K562 (cell line): ENCODE data around the gene WIPF2.

Experiments used
- CTCF ChIP-seq, 3 experiments: IDR thresholded peaks in 2 of 3; conservative IDR thresholded peaks in 1 of 3; 2 replicates each; pipeline ENCODE4 v1.5.1; 2011 to 2012; ENCODE audit warnings: low read length in 3 of 3, mild to moderate bottlenecking in 3 of 3, control low read depth in 2 of 3, improper control_type of control experiment in 1 of 3, inconsistent platforms in 1 of 3, low read depth in 1 of 3, mixed read lengths in 1 of 3, moderate library complexity in 1 of 3; ENCODE audit not compliant: insufficient read depth in 2 of 3
- MAFK ChIP-seq: IDR thresholded peaks from 2 replicates; pipeline ENCODE4 v1.6.1; 2011; ENCODE audit warnings: low read length, improper control_type of control experiment
- MCM2 ChIP-seq: fragments of 450-650 bp; IDR thresholded peaks from 2 replicates; pipeline ENCODE4 v1.6.1; 2017; ENCODE audit warnings: low read depth, mild to moderate bottlenecking
- POLR2A ChIP-seq: fragments of 450-650 bp; conservative IDR thresholded peaks from 2 replicates; pipeline ENCODE4 v1.6.1; 2016
- SMC3 ChIP-seq: conservative IDR thresholded peaks from 2 replicates; pipeline ENCODE4 v1.6.1; 2011; ENCODE audit warnings: low read depth, low read length, improper control_type of control experiment; ENCODE audit not compliant: insufficient read depth
- TAF1 ChIP-seq: IDR thresholded peaks from 2 replicates; pipeline ENCODE4 v1.6.1; 2011; ENCODE audit warnings: mild to moderate bottlenecking, low read length, moderate library complexity; ENCODE audit not compliant: insufficient read depth, control insufficient read depth, severe bottlenecking; ENCODE audit errors: extremely low read depth
- TBL1XR1 ChIP-seq, 2 experiments: IDR thresholded peaks; 2 replicates each; pipeline ENCODE4 v1.6.1; 2012; ENCODE audit warnings: improper control_type of control experiment in 2 of 2, low read length in 2 of 2, mild to moderate bottlenecking in 1 of 2
- TEAD1 ChIP-seq, 2 experiments: fragments of 450-650 bp in 1 of 2; sonication (generic) in 1 of 2; formaldehyde crosslinking; IDR thresholded peaks; 2 replicates each; pipeline versions ENCODE4 v1.4.0 to v1.8.0; 2020 to 2022; ENCODE audit warnings: mild to moderate bottlenecking in 2 of 2, missing genetic modification reagents in 1 of 2
- THAP7 ChIP-seq: fragments of 250-450 bp; sonication (Bioruptor Pico); IDR thresholded peaks from 2 replicates; pipeline ENCODE4 v1.5.0; 2021
- ZBTB8A ChIP-seq: fragments of 450-650 bp; IDR thresholded peaks from 2 replicates; pipeline ENCODE4 v1.6.1; 2018; ENCODE audit warnings: mild to moderate bottlenecking, moderate library complexity; ENCODE audit not compliant: partially characterized antibody
- TF ChIP-seq, protein P1 (sequence below), 2 experiments: fragments of 450-650 bp; IDR thresholded peaks; 2 replicates each; pipeline ENCODE4 v1.6.1; 2016; ENCODE audit warnings: mild to moderate bottlenecking in 2 of 2, borderline replicate concordance in 1 of 2, low read depth in 1 of 2, moderate library complexity in 1 of 2

- TF ChIP-seq ZBTB8A (no peak), CTCF (IDR thresholded peaks at IDR 0.05 in 2 of 3, conservative IDR thresholded peaks at IDR 0.05 in 1 of 3; ENCODE audit: insufficient read depth in 2 of 3, low read depth in 1 of 3, low read length in 3 of 3) (no peak), THAP7 (CRISPR knock-in tag) (no peak), TBL1XR1 (IDR thresholded peaks at IDR 0.05; ENCODE audit: low read length in 2 of 2) (no peak), TEAD1 (CRISPR knock-in tag; IDR thresholded peaks at IDR 0.05) (no peak), POLR2A (no peak), SMC3 (no peak), MAFK (no peak), TAF1 (no peak), MCM2 (no peak)
- TF ChIP-seq, protein P1, sequence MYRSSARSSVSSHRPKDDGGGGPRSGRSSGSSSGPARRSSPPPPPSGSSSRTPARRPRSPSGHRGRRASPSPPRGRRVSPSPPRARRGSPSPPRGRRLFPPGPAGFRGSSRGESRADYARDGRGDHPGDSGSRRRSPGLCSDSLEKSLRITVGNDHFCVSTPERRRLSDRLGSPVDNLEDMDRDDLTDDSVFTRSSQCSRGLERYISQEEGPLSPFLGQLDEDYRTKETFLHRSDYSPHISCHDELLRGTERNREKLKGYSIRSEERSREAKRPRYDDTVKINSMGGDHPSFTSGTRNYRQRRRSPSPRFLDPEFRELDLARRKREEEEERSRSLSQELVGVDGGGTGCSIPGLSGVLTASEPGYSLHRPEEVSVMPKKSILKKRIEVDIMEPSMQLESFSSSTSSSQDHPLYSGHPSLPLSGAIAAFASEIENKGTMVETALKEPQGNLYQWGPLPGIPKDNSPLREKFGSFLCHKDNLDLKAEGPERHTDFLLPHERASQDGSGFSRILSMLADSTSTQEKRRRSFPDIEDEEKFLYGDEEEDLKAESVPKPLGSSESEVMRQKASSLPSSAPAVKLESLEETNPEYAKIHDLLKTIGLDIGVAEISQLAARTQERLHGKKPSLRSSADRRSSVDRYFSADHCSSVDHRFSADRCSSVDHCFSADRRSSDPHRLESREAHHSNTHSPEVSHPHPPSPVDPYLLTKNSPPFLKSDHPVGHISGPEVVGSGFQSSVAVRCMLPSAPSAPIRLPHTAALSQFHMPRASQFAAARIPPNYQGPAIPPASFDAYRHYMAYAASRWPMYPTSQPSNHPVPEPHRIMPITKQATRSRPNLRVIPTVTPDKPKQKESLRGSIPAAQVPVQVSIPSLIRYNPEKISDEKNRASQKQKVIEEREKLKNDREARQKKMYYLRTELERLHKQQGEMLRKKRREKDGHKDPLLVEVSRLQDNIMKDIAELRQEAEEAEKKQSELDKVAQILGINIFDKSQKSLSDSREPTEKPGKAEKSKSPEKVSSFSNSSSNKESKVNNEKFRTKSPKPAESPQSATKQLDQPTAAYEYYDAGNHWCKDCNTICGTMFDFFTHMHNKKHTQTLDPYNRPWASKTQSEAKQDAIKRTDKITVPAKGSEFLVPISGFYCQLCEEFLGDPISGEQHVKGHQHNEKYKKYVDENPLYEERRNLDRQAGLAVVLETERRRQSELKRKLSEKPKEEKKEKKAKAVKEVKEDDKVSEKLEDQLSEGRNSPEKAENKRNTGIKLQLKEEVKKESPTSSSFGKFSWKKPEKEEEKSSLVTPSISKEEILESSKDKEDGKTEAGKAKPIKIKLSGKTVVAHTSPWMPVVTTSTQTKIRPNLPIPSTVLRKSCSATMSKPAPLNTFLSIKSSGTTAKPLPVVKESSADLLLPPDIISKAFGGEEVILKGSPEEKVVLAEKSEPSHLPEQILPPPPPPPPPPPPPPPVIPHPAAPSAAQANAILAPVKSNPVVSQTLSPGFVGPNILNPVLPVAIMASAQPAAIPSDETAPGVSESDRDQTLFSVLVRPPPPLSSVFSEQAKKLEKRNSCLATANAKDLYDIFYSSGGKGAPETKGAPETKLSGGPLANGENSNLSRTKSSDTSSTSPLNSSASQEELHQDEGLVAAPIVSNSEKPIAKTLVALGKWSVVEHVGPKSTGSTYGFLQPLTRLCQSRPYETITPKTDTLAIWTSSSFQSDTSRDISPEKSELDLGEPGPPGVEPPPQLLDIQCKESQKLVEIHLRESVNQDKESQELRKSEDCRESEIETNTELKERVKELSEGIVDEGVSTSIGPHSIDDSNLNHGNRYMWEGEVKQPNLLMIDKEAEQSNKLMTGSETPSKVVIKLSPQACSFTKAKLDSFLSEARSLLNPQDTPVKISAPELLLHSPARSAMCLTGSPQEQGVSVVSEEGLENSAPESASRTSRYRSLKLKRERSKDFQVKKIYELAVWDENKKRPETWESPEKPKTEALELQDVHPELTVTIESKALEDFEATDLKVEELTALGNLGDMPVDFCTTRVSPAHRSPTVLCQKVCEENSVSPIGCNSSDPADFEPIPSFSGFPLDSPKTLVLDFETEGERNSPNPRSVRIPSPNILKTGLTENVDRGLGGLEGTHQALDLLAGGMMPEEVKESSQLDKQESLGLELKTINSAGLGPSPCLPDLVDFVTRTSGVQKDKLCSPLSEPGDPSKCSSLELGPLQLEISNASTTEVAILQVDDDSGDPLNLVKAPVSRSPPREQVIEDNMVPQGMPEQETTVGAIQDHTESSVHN (IDR thresholded peaks at IDR 0.05; ENCODE audit: borderline replicate concordance in 1 of 2, low read depth in 1 of 2), result no peak
Measured at GRCh38 chr17:40188694-40189093, 30.4 kb upstream of the WIPF2 start.
